Body of pancreas (tissue), 4 donors: ENCODE results near the gene MTF1. TPM values are rescaled to one million over a fixed set of nuclear protein-coding genes. Genes with fewer than 3 reads are reported as not detected.
A peak's percentile ranks its signal among the peaks of the same experiment; 100 is the strongest.
"Not testable (repeated sequence)": the region's sequence is repeated elsewhere in the genome, so short reads cannot be mapped to it uniquely, and the experiment has no call there.

Experiments
- ATAC-seq: fragments of 150-250 bp; one replicate; pipeline ENCODE4 v1.9.1; 2016
- DNase-seq, 4 donors: peaks; one replicate each; pipeline ENCODE4 v3.0.0-alpha.2; 2019
- H3K27ac ChIP-seq, 4 donors: fragments of 200-600 bp; sonication (generic); 1 replicate in 3 of 4; 2 replicates in 1 of 4; pipeline versions ENCODE4 v1.5.1 to v1.6.1; 2016 to 2019; ENCODE audit warnings: mild to moderate bottlenecking in 1 of 4, mixed read lengths in 1 of 4, moderate library complexity in 1 of 4
- H3K27me3 ChIP-seq, 2 donors: fragments of 200-600 bp; sonication (generic); one replicate each; pipeline ENCODE4 v1.6.0; 2016; ENCODE audit warnings: mild to moderate bottlenecking in 1 of 2
- H3K36me3 ChIP-seq, 2 donors: fragments of 200-600 bp; sonication (generic); replicated peaks in 1 of 2; 2 replicates each; pipeline ENCODE4 v1.5.1; 2016; ENCODE audit warnings: low read depth in 2 of 2; ENCODE audit not compliant: insufficient read depth in 1 of 2
- H3K4me1 ChIP-seq: fragments of 200-600 bp; sonication (generic); one replicate; pipeline ENCODE4 v1.6.0; 2016
- H3K4me3 ChIP-seq, 2 donors: fragments of 200-600 bp; sonication (generic); 1 replicate in 1 of 2; 2 replicates in 1 of 2; pipeline ENCODE4 v1.5.1; 2016 to 2019
- H3K9me3 ChIP-seq, 3 donors: fragments of 200-600 bp; sonication (generic); 1 replicate in 2 of 3; 2 replicates in 1 of 3; pipeline ENCODE4 v1.5.1; 2016
- POLR2A ChIP-seq, 3 donors: fragments of 450-650 bp; IDR thresholded peaks; one replicate each; pipeline ENCODE4 v1.6.1; 2016; ENCODE audit warnings: antibody characterized with exemption in 3 of 3, mild to moderate bottlenecking in 2 of 3
- WGBS, 2 donors: methylation state at CpG; one replicate each; pipeline ENCODE4 v1.1.5; 2017; 5-methylcytosine and 5-hydroxymethylcytosine counted together
- intact Hi-C: fragments of 100-400 bp; cut with DNase I; formaldehyde crosslinking; loops from one replicate; pipeline ENCODE4 v1.15.1; 2023
- total RNA-seq, 2 donors: library from RNA; depleted of rRNA; stranded (reverse); fragments of >200 nt; gene quantifications; one replicate each; pipeline ENCODE4 v1.1.0, GENCODE V29; 2016
- TF ChIP-seq, protein P1 (sequence below), 7 experiments: fragments of 450-650 bp in 4 of 7; fragments of 200-600 bp in 3 of 7; sonication (generic) in 3 of 7; IDR thresholded peaks; one replicate each; pipeline ENCODE4 v1.5.1; 2016 to 2019; ENCODE audit warnings: antibody characterized with exemption in 7 of 7

MTF1 gene
- total RNA-seq = 1 to 10 TPM; 1.3 to 3.9 TPM

DNA sequence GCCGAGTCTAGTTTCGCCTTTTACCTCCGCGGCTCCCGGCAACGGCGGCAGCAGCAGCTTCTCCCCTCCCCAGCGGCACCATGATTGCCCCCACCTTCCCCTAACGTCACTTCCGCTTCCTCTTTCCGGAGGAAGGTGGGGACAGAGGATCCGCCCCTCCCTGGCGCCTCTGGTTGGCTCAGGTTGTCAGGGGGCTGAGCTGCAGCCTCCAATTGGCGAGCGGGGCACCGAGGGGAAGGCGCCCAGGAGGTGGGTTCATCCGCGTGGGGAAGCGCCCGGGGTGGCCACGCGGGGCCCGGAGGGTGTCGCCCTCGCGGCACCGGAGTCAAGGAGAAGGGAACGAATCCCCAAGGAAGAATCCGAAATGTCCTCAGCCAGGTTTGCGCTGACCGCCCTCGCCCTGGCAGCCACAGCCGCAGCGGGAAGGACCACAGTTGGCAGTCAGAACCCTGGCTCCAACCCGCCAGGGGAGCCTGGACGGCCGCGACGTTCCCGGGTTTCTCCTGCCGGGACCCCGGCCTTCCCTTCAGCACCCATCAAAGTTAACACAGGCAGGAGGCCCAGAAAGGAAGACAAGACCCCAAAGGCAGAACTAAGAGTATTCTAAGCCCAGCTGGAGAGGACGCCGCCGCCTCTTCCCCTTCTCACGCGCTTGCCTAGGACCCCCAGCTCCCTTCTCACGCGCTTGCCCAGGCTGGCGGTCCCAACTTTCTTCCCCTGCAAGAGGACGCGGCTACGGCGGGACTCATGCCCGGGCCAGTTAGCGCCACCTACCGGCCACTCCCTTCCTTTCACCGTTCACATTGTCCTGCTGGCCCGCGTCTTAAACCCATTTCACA, at the start of gene MTF1:
Gene MTF1 (minus strand): TSS at position 86 of the 839 bp plus-strand sequence. CDS start 1,934 bp downstream, outside the sequence.
- H3K36me3 ChIP-seq = peaks cover 0 to 5% of the 10 kb centered on the region in 2 donors
- peaks cover 31% of the 10 kb centered on the region for H3K4me1 ChIP-seq
- H3K9me3 ChIP-seq = no peaks in the 10 kb centered on the region
- intact Hi-C loops = loop anchor here (10.0 kb wide), 2 partner anchors 65 to 165 kb away; partner anchors contain the start of genes CDCA8 and MANEAL
- H3K4me3 ChIP-seq = peak within 1 kb of the TSS; percentile 64 to 94
- WGBS, 2 donors = 0% methylated on average over 13 to 57 of the region's 61 CpGs
- DNase-seq (peak; percentile 96 to 97 (median 96)), ATAC-seq (peak; percentile 98)
- no peaks in the 10 kb centered on the region for H3K27me3 ChIP-seq
- H3K27ac ChIP-seq = peak within 1 kb of the TSS; percentile 85 to 94 (median 92)
- peak; percentile 45 to 81 (median 75) for TF ChIP-seq POLR2A (IDR thresholded peaks at IDR 0.05)
- TF ChIP-seq, protein P1, sequence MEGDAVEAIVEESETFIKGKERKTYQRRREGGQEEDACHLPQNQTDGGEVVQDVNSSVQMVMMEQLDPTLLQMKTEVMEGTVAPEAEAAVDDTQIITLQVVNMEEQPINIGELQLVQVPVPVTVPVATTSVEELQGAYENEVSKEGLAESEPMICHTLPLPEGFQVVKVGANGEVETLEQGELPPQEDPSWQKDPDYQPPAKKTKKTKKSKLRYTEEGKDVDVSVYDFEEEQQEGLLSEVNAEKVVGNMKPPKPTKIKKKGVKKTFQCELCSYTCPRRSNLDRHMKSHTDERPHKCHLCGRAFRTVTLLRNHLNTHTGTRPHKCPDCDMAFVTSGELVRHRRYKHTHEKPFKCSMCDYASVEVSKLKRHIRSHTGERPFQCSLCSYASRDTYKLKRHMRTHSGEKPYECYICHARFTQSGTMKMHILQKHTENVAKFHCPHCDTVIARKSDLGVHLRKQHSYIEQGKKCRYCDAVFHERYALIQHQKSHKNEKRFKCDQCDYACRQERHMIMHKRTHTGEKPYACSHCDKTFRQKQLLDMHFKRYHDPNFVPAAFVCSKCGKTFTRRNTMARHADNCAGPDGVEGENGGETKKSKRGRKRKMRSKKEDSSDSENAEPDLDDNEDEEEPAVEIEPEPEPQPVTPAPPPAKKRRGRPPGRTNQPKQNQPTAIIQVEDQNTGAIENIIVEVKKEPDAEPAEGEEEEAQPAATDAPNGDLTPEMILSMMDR (IDR thresholded peaks at IDR 0.05) = peak; percentile 80 to 96 (median 91)

DNA sequence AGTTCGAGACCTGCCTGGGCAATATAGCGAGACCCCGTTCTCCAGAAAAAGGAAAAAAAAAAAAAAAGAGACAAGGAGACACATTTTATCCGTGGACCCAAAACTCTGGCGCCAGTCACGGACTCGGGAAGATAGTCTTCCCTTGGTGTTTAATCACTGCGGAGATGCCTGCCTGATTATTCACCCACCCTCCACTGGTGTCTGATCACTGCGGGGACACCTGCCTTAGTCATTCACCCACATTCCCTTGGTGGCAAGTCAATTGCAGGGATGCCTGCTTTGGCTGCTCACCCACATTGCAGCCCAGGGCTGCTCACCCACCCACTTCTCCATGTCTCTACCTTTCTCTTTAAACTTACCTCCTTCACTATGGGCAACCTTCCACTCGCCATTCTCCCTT, 49.1 kb upstream of the MTF1 start:
- DNase-seq, H3K27ac ChIP-seq, H3K4me1 ChIP-seq, H3K4me3 ChIP-seq, ATAC-seq, H3K36me3 ChIP-seq, intact Hi-C loops, H3K9me3 ChIP-seq, H3K27me3 ChIP-seq: not testable (repeated sequence)
- WGBS, 2 donors = 97% methylated on average over 10 of the region's 10 CpGs

DNA sequence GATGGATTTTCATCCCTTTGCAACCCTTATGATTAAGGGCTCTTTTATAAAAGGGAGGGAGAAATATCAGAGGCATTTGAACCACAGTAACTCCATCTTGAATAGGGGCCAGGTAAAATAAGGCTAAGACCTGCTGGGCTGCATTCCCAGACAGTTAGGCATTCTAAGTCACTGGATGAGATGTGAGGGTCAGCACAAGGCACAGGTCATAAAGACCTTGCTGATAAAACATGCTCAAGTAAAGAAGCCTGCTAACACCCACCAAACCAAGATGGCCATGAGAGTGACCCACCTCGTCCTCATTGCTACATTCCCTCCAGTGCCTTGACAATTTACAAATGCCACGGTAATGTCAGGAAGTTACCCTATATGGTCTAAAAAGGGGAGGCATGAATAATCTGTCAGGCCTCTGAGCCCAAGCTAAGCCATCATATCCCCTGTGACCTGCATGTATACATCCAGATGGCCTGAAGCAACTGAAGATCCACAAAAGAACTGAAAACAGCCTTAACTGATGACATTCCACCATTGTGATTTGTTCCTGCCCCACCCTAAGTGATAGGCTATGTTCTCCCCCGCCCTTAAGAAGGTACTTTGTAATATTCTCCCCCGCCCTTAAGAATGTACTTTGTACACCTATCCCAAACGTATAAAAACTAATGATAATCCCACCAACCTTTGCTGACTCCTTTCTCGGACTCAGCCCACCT, 48.2 kb upstream of the MTF1 start:
- H3K4me3 ChIP-seq, DNase-seq, H3K27me3 ChIP-seq, H3K4me1 ChIP-seq, H3K36me3 ChIP-seq, H3K27ac ChIP-seq, intact Hi-C loops, H3K9me3 ChIP-seq, ATAC-seq: not testable (repeated sequence)
- WGBS, 2 donors = 94 to 96% methylated on average over 6 of the region's 6 CpGs

GRCh38 chr1:37906591-37906990, 47.2 kb upstream of the MTF1 start:
- ATAC-seq, H3K4me1 ChIP-seq, H3K27ac ChIP-seq, H3K9me3 ChIP-seq, H3K36me3 ChIP-seq, H3K27me3 ChIP-seq, DNase-seq, H3K4me3 ChIP-seq, intact Hi-C loops: not testable (repeated sequence)
- WGBS, 2 donors = 92 to 97% methylated on average over 3 of the region's 3 CpGs

DNA sequence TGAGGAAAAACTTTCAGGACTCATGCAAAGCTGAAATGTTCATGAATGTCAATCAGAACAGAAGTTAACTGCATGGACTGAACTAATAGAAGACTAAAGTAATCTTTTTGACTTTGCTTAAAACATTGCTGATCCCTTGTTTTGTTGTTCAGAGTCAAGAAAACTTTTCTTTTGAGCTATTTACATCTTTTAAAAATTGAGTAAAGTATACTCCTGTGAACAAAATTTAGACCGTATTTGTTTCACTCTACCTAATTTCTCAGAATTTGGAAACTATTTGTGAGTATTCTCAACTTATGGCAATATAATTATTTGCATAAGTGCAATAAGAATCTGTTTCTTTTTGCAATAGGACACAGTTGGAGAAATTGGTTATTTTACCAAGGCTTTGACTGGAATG, 46.3 kb upstream of the MTF1 start:
- Histone ChIP-seq H3K27me3 (no peaks in the 10 kb centered on the region), H3K4me1 (no peaks in the 10 kb centered on the region), H3K27ac (no peak overlapping the region), H3K36me3 (no peaks in the 10 kb centered on the region), H3K9me3 (no peaks in the 10 kb centered on the region), H3K4me3 (no peak overlapping the region)
- ATAC-seq (no peak), DNase-seq (no peak)
- 96 to 100% methylated on average over 1 of the region's 1 CpG for WGBS, 2 donors
- intact Hi-C loops = no loop called here
- TF ChIP-seq, protein P1 (IDR thresholded peaks at IDR 0.05) = no peak
- TF ChIP-seq POLR2A (IDR thresholded peaks at IDR 0.05) = no peak

GRCh38 chr1:37903921-37904320, 44.5 kb upstream of the MTF1 start:
- H3K36me3 ChIP-seq, ATAC-seq, DNase-seq, H3K27me3 ChIP-seq, intact Hi-C loops, H3K4me3 ChIP-seq, H3K4me1 ChIP-seq, H3K27ac ChIP-seq, H3K9me3 ChIP-seq: not testable (repeated sequence)
- WGBS, 2 donors = 93 to 95% methylated on average over 6 of the region's 6 CpGs
